Measurements from ENCODE around the gene SP5.
"Not testable (repeated sequence)": the region's sequence is repeated elsewhere in the genome, so short reads cannot be mapped to it uniquely, and the experiment has no call there.

Gene SP5

DNA sequence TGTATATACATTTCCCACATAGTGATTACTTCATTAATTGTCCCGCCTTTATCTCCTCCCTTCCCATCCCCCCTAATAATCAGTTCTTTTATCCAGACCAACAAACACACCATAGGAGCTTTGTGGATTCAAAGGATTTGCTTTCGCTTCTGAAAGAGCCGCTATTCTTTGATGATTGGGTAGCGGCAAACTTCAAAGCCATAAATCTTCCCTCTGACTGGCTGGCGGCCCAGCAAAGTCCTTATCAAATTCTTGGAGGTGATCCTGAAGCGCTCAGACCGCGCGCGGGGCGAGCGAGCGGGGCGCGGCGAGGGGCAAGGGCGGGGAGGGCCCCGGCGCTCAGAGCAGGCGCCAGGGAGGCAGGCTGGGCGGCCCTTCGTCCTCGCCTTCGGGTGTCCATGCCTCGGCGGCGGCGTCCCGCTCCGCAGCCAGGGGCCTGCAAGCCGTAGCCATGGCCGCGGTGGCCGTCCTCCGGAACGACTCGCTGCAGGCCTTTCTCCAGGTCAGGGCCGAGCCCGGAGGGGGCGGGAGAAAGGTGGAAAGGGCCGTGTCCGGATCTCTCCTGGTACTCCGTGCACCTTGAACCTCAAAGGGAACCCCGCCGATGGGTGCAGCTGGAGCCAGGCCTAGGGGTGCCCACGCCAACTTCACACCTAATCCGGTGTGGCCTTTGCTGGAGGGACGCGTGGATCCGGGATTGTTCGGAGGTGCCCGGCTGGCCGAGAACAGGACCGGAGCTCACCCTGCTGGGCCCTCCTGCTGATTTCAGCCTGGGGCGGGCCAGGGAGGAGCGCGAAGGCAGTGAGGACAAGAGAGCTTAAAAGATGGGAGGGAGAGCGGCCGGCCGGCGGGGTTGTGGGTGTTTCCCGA, at the start of gene SP5:
TSS of gene SP5 (plus strand) at position 276 of the 870 bp plus-strand sequence. CDS start at position 452, 176 bp downstream.
- DNase-seq = no peak

DNA sequence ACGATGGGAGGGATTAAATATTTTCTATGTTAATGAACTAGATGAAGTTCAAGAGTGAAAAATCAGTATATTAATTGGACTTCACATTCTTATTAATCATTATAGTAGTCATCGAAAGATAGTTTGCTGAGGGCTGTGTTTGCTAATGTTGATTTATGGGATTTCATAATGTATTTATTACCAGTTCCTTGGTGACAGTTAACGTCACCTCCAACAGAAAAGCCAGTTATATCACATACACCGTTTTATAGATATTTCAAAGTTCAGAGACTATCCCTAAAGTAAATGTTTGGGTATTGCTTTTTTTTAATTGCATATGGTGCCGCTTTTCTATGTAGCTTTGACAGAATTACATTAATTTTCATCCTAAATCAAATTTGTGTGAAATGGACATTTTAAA, 49.4 kb upstream of the SP5 start:
- DNase-seq = no peak

DNA sequence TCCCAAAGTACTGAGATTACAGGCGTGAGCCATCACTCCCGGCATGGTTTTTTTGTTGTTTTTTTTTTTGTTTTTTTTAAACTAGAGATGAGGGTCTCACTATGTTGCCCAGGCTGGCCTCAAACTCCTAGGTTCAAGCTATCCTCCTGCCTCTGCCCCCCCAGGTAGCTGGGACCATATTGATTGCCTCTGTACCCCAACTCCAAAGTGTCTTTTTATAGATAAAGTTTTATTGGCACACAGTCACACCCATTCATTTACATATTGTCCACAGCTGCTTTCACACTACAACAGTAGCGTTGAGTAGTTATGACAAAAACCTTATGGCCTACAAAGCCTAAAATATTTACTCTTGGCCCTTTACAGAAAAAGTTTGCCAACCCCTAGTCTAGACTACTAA, 45.2 kb upstream of the SP5 start:
- DNase-seq = no peak

DNA sequence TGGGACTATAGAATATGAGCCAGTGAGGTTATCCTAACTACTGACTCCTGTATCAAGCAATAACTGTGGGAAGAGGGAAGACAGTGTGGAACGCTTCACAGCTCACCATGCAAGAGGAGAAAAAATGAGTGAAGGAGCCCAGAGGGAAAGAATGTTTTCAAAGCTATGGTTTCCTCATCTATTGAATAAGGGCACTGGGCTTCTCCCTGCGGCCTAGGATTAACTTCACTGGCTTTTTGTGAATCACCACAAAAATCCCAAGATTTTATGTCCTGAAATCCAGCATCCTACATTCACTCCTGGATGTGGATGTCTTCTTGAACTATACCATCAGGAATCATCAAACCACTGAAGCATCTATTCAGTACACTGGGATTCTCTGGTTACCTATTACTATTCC, 44.5 kb upstream of the SP5 start:
- no peak for DNase-seq

DNA sequence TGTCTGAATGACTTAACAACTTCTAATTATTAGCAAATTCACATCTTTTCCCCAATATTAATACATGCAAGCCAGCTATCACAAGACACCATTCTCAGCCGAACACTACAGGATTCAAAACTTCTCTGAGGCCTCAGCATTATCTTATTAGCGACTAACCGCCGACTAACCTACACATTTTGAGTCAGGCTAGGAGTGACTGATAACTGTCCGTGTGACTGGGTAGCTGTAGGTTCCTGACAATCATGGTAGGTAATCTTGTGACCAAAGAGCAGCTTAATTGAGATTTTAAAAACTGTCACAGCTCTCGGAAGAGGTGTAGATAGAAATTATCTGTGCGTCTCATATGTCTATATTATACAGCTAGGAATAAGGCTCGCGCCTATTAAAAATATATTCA, 44.1 kb upstream of the SP5 start:
- no peak for DNase-seq

DNA sequence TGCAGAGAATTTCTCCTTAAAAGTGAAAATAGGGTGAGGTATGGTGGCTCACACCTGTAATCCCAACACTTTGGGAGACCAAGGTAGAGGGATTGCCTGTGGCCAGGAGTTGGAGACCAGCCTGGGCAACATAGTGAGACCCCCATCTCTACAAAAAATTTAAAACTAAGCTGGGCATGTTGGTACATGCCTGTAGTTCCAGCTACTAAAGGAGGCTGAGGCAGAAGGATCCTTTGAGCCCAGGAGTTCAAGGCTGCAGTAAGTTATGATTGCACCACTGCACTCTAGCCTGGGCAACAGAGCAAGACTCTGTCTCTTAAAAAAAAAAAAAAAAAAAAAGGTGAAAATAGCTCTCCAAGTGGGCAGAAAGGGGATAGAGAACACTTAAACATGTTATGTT, 40.9 kb upstream of the SP5 start:
- not testable (repeated sequence) for DNase-seq

DNA sequence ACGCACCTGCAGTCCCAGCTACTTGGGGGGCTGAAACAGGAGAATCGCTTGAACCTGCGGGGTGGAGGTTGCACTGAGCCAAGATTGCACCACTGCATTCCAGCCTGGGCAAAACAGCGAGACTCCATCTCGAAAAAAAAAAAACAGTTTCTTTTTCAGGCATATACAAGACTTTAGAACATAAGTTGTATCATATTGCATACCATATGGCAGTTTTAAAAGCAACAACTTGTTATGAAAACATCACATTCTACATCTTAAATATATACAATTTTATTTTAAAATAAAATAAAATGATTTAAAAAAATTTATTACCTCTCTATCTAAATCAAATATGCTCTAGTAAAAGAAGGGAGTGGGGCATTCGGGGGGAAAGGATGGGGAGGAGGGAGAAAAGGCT, 39.4 kb upstream of the SP5 start:
- DNase-seq = no peak

DNA sequence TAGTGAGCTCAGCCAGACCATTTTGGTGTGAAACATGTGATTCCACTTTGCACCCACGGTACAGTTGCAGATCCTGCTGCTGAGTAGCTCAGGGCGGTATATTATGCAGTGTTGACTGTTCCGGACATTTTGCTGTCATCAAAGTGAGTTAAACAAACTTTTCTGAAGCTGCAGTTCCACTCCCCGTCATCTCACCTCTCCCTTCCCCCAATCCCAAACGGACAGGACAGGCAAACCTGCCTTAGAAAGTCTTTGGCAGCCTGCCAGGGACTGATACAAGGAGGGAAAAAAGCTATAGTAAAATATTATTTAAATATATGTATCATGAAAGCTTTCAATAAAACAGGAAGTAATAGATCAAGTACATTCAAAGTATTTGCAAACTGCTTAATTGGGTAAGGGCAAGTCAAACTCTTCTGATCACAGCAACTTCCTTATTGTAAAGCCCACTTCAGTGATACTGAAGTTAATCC, 35.5 kb upstream of the SP5 start:
- no peak for DNase-seq

DNA sequence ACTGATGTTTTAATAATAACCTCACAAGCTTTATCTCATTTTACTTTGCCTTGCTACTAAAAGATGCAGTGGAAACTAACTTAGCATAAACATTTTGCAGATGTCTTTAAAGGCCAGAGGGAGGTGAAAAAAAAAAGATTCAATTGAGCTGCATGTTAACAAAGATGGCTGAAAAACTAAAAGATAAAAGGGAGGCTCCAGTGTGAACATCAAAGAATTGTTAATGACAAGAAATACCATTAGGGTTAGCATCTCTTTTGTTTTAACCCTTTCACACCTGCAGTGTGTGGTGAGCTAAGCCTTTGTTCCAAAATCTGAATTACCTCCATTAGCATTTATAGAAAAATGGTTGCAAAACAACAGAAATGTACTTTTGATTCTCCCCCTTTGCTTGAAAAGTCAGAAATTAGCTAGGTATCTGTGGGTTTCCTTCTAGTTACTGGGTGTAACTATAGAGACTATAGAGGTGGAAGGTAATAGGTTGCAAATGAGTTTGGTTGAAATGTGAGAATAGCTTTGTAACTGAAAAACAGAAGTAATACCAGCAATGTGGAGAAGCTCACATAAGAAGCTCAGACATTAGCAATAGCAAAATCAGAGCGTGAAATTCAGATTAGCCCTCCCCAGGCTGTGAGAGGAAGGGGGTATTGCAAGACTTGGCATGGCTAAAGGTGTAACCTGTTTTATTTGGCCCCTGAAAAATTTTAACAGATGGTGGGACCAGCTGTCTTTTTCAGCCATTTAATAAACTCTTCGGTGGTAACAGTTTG, 34.8 kb upstream of the SP5 start:
- DNase-seq = no peak

DNA sequence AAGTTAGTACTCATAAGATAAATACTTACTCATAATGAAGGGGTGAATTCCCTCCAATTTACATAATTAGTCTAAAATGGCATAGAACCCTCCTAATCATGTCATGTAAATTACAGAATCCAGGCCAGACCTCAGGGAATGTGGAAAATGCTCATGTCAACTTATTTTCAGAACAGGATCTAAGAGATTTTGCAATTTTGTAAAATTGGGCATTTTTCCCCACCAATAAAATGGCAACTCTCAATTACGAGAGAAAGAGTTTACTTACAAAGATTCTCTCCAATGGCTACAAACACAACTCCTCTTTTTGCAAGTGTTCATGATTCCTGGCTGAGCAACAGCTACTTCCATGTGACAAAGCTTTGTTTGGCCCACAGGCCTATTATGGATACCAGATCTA, 33.8 kb upstream of the SP5 start:
- DNase-seq = no peak

DNA sequence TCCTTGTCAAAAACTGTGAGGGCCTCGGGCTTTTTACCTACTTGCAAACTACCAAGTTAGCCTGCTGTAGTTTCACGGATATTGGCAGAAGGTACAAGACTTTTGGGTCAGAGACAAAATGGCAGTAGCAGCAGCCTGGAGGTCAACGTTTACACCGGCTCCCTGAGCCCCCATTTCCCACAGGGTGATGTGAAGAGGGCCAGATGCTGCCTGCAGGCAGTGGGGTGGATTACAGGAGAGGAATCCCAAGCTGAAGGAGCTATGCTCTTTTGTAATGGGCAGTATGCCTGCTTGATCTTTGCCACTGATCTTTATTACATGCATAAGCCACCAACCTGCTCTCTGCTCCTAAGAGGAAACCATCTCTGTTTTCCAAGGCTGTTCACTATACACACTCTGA, 29.5 kb upstream of the SP5 start:
- DNase-seq = no peak

DNA sequence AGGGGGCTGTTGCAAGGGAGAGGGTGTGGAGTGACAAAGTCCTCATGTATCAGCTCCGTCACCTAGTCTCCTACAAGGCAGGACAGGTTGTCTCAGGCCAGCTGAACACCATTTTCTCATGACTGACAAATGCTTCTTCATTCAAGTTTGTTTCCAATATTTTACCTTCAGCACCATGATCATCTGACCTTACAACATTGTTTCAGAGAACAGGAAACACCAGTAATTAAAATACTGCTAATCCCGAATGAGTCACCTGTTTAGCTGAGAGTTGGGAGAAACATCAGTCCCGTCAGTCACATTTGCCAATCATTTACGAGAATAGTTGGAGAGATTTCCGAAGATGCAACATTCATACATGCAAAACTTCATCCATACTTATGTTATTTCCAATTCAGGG, 25.7 kb upstream of the SP5 start:
- no peak for DNase-seq

DNA sequence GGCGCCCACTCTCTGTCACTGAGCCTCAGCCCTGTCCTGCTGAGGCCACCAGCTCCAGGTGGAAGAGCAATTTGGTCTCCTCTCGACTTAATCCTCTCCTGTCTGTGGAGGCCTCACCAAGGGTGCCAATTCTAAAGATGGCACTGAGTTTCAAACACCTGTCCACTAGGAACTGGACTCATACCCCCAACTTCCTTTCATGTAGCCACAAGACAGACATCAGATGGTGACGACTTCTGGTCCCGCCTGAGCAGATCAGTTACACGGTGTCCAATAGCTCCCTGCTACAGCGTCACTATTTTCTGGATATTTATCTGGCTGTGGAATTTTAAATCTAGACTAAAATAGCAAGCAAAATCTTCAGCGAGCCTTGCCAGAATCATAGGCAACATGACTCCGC, 24.5 kb upstream of the SP5 start:
- DNase-seq = no peak

DNA sequence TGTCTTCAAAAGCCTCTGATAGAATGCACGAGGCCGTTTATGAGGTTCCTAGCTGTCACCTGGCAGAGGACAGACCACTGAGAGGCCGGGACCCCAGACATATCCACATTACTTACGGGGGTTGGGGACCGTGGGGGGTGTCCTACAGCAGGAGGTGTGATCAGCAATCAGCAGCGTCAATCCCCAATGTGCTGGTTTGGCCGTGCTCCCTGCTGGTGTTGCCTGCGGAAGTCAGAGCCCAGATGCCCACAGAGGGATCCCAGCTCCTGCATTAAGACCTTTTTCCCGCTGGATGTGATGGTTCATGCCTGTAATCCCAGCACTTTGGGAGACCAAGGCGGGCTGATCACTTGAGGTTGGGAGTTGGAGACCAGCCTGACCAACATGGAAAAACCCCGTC, 20.8 kb upstream of the SP5 start:
- DNase-seq = no peak

DNA sequence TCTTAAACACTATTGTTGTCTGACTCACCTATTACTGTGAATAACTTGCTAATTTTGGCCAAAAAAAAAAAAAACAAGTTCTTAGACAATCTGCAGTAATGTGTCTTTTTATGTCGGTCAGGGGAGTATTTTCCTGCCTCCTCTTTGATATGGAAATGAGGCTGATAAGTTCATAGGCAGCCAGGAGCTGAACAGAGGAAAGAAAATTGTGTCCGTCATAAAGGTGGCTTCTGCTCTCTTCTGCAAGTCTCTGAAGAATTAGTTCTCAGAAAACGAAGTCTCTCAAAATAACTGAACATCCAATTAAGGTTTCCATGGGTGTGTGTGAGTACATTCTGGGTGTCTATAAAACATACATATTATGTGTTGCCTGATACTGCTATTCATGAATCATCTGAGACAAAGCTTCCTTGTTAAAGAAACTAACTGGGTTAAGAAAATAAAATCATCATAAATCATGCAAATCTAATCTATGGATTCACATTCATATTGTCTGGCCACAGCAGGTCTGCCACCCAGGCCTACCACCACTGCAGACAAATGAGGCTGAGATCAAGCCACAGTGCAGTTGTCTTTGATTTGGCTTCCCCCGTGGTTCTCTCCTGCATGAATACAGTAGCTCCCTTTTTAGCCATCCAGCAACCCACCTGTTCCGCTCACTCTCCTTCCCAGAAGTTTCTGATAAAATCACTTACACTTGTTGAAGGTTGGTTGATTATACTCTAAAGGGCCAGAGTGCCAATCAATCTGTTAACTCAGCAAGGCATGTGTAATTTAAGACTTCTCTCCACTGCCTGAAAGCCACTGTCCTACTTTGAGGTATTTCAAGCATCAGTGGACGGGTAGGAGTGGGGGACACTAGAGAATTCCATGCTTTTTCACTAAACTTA, 19.4 kb upstream of the SP5 start:
- no peak for DNase-seq

DNA sequence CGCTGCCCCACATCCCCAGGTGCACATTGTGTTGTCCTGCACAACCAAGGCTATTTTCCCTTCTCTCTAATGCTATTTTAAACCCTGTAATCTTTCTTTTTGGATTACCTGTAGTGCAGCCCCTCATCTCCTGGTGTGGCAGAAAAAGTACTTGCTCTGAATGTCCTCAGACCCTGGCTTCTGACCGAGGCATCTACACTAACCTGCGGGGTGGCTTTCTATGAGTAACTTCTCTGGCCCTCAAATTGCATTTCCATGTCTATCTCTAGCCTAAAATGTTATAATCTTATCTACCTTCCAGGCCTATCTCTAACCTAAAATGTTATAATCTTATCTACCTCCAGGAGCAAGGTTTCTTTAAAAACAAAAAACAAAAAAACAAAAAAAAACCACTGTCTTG, 18.2 kb upstream of the SP5 start:
- no peak for DNase-seq

DNA sequence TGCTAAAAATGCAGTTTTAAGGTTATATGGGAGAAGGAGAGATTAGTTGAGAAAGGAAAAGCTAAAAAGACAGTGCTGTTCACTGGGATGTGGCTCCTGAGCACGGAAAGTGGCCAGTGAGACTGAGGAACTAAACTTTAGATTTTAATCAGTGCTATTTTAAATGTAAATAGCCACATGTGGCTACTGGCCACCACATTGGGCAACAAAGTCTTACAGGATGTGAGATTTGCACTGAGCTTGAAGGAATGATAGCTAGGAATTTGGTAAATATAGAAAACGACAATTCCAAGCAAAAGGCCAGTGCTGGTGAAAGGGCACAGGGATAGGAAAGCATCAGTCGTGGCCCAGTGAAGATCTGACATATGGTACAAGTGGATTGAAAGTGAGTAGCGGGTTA, 14.1 kb upstream of the SP5 start:
- DNase-seq = no peak

DNA sequence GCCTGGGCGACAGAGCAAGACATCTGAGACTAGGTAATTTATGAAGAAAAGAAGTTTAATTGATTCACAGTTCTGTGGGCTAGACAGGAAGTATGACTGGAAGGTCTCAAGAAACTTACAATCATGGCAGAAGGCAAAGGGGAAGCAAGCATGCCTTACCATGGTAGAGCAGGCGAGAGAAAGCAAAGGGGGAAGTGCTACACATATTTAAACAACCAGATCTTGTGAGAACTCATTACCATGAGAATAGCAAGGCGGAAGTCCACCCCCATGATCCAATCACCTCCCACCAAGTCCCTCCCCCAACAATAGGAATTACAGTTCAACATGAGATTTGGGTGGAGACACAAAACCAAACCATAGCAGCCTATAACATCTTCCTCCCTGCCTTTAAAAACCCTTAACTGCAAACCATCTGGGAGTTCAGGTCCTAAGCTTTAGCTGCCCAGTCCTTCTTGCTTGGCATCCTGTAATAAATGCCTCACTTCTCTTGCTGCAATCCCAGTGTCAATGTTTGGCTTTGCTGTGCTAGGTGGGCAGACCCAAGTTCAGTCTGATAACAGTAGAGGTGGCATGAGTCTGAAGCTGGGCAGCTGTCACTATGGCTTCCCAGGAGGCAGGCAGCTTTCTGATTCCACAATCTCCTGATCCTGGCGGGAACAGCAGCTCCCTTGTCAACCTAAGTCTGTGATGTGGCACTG, 11.2 kb upstream of the SP5 start:
- no peak for DNase-seq

DNA sequence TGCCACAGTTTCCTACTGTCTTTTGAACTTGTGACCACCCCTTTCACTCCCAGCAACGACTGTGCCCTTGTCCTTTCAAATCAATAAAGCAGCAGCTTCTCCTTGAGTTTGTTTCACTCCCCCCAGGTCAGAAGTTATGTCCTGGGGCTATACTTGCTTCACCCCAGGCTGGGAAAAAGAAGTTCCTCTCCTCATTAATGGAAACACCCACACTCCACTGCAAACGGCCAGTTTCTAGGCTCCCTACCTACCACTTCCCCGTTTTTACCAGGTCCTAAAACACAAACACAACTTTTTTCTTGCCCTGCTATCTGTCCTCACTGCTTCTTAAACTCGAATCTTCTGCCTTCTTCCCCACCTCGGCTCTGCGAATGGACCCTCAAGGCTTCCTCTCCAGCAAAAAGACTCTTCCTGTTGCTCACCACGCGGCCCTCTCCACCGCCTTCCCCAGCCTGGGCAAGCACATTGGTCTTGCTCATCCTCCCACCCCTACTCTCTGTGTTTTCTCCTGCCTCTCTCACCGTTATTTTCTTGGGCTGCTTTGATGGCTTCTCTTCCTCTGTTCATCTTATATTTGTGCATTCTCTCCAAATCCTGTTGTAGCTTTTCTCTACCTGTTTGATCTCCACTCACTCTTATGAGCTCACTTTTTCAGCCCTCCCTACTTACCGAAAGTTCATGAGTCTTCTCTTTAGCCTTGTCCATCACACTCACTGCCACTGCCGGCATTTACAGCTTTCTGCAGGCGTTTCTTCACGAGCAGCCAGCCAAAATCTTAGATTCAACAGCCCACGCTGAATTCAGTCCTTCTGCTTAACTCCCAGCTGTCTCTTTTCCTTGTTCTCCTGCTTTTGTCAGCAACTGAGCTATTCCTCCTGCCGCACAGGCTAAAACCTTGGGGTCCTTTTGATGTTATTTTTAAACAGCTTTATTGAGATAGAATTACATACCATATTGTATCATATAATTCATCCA, 7.0 kb upstream of the SP5 start:
- DNase-seq = no peak

DNA sequence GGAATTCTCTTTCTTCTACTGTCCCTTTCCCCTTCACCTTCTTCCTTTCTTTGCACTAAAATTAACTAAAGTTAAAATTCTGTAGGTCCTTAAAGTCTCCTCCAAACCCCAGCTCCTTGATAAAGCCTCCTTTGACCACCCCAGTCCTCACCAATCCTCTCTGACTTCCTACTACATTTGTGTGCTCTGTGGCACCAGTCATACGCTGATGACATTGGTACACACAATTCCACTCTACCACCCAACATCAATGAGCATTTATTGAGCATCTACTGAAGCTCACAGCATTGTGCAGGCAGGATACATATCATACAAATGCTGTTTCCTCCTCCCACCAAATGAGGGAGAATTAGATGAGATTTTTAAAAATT, 4.5 kb upstream of the SP5 start:
- no peak for DNase-seq

DNA sequence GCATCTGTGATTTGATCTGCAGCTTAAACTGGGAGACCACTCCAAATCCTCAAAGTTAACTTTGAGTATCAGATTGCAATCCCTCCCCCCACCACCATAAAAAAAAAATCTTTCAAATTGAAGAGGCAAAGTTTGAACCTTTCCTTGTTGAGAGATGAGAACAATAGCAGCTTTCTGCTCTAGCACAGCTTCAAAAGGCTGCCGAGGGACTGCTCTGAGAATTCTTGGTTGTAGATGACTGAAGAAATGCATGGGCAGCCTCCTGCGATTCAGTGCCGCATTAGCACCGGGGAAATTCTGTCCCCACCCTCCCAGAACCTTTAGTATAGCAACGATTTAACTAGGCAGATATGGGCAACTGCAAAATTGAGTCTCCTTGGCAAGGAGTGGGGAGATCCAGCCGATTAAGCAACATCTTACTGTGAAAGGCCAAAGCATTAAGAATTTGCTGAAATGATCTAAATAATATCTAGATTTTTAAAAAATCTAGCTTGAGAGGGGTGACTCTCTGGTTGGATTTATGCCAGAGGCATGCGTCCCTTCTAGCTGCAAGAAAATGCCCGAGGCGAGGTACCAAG, 3.9 kb upstream of the SP5 start:
- DNase-seq = no peak

Measured in NK-92 treated with Interleukin-12 subunit alpha and Interleukin-12 subunit beta, amount 100 ng/mL, for 24 hours (cell line).